Neural cell (in vitro differentiated cells): ENCODE measurements around the gene PACSIN2. TPM values are rescaled to one million over a fixed set of nuclear protein-coding genes. Genes with fewer than 3 reads are reported as not detected.

Source experiments
- H2AFZ ChIP-seq: fragments of 200-600, 300-800 bp; sonication (generic), shearing (Covaris generic); 2 replicates; pipeline ENCODE4 v1.6.0; 2014; ENCODE audit warnings: low read depth, mild to moderate bottlenecking, antibody characterized with exemption, low read length, moderate library complexity
- H3F3A ChIP-seq: fragments of 200-600 bp; shearing (Covaris generic); 2 replicates; pipeline ENCODE4 v1.6.1; 2016; ENCODE audit warnings: mild to moderate bottlenecking, moderate library complexity, mixed read lengths, antibody characterized with exemption, low read length; ENCODE audit not compliant: insufficient read depth, poor library complexity, severe bottlenecking
- H3K27ac ChIP-seq: fragments of 200-600, 300-800 bp; sonication (generic), shearing (Covaris generic); 2 replicates; pipeline ENCODE4 v1.5.1; 2014; ENCODE audit warnings: mild to moderate bottlenecking, low read length, moderate library complexity
- H3K27me3 ChIP-seq: fragments of 300-800, 200-600 bp; sonication (generic), shearing (Covaris generic); 2 replicates; pipeline ENCODE4 v1.6.0; 2014; ENCODE audit warnings: mild to moderate bottlenecking, low read depth, low read length, moderate library complexity; ENCODE audit not compliant: insufficient read depth
- H3K36me3 ChIP-seq: fragments of 300-800, 200-600 bp; sonication (generic), shearing (Covaris generic); 2 replicates; pipeline ENCODE4 v1.5.1; 2014; ENCODE audit warnings: mild to moderate bottlenecking, antibody characterized with exemption, low read length, moderate library complexity; ENCODE audit not compliant: insufficient read depth
- H3K4me2 ChIP-seq: fragments of 300-800, 200-600 bp; sonication (generic), shearing (Covaris generic); 2 replicates; pipeline ENCODE4 v1.6.0; 2014; ENCODE audit warnings: mild to moderate bottlenecking, low read length
- H3K4me3 ChIP-seq: fragments of 300-800, 200-600 bp; sonication (generic), shearing (Covaris generic); 2 replicates; pipeline ENCODE4 v1.5.1; 2014; ENCODE audit warnings: mild to moderate bottlenecking, low read length, moderate library complexity
- H3K79me2 ChIP-seq: fragments of 200-600 bp; shearing (Covaris generic); replicated peaks from 2 replicates; pipeline ENCODE4 v1.6.0; 2014; ENCODE audit warnings: mild to moderate bottlenecking, low read length, moderate library complexity; ENCODE audit not compliant: insufficient read depth
- H3K9ac ChIP-seq: fragments of 300-800, 200-600 bp; sonication (generic), shearing (Covaris generic); 2 replicates; pipeline ENCODE4 v1.6.1; 2016; ENCODE audit warnings: mild to moderate bottlenecking, low read length, mixed read lengths
- H3K9me2 ChIP-seq: fragments of 200-600 bp; shearing (Covaris generic); 2 replicates; pipeline ENCODE4 v1.6.1; 2016; ENCODE audit warnings: mild to moderate bottlenecking, low read length, mixed read lengths; ENCODE audit not compliant: insufficient read depth
- H3K9me3 ChIP-seq: fragments of 200-600, 300-800 bp; sonication (generic), shearing (Covaris generic); 2 replicates; pipeline ENCODE4 v1.6.1; 2016; ENCODE audit warnings: mild to moderate bottlenecking, mixed run types, low read length, moderate library complexity, mixed read lengths
- H4K20me1 ChIP-seq: fragments of 200-600 bp; shearing (Covaris generic); 2 replicates; pipeline ENCODE4 v1.6.1; 2016; ENCODE audit warnings: mild to moderate bottlenecking, mixed run types; ENCODE audit not compliant: insufficient read depth
- CTCF ChIP-seq: fragments of 450-650 bp; IDR thresholded peaks from 2 replicates; pipeline ENCODE4 v1.5.1; 2014; ENCODE audit warnings: antibody characterized with exemption, mild to moderate bottlenecking, moderate library complexity; ENCODE audit not compliant: poor library complexity, severe bottlenecking
- EZH2 ChIP-seq: fragments of 200-600, 300-800 bp; shearing (Covaris generic), sonication (generic); IDR thresholded peaks from 2 replicates; pipeline ENCODE4 v1.6.1; 2014; ENCODE audit warnings: antibody characterized with exemption, low read length, borderline replicate concordance, mild to moderate bottlenecking; ENCODE audit not compliant: insufficient read depth, poor library complexity, severe bottlenecking
- MXI1 ChIP-seq: fragments of 450-650 bp; conservative IDR thresholded peaks from 2 replicates; pipeline ENCODE4 v1.6.1; 2014; ENCODE audit warnings: antibody characterized with exemption, mild to moderate bottlenecking; ENCODE audit not compliant: poor library complexity, severe bottlenecking
- POLR2AphosphoS5 ChIP-seq: IDR thresholded peaks from 2 replicates; pipeline ENCODE4 v1.6.1; 2012
- RAD21 ChIP-seq: fragments of 450-650 bp; conservative IDR thresholded peaks from 2 replicates; pipeline ENCODE4 v1.6.1; 2014; ENCODE audit warnings: antibody characterized with exemption, mild to moderate bottlenecking, moderate library complexity
- REST ChIP-seq: IDR thresholded peaks from 2 replicates; pipeline ENCODE4 v1.6.1; 2012; ENCODE audit warnings: borderline replicate concordance
- polyA plus RNA-seq: library from polyadenylated mRNA; depleted of rRNA; stranded (reverse); fragments of >200 nt; gene quantifications from 2 replicates; pipeline ENCODE4 v1.2.3, GENCODE V29; 2014

Gene PACSIN2
- polyA plus RNA-seq, 1 donor from 2014 or later, result 47.2 TPM

- no peaks in the 10 kb centered on the region for H3K79me2 ChIP-seq
- H3K9me3 ChIP-seq, result no peaks in the 10 kb centered on the region
- no peaks in the 10 kb centered on the region for H4K20me1 ChIP-seq
- H3K27me3 ChIP-seq, result no peaks in the 10 kb centered on the region
- H3F3A ChIP-seq, result no peaks in the 10 kb centered on the region
- no peak overlapping the region for H3K4me3 ChIP-seq
- TF ChIP-seq MXI1 (no peak), CTCF (no peak), REST (no peak), EZH2 (no peak), RAD21 (no peak), POLR2AphosphoS5 (no peak)
- H3K4me2 ChIP-seq, result no peak overlapping the region
- no peak overlapping the region for H3K9ac ChIP-seq
- H3K9me2 ChIP-seq, result no peaks in the 10 kb centered on the region
- H3K27ac ChIP-seq, result no peak overlapping the region
- no peaks in the 10 kb centered on the region for H3K36me3 ChIP-seq
- no peak overlapping the region for H2AFZ ChIP-seq
Observed at GRCh38 chr22:42932857-42933484, 82.0 kb downstream of the PACSIN2 start.

- no peaks in the 10 kb centered on the region for H4K20me1 ChIP-seq
Observed at GRCh38 chr22:42932197-42932519, 82.8 kb downstream of the PACSIN2 start.

More at GRCh38 chr22:42932197-42932519, 82.8 kb downstream of the PACSIN2 start:
- H3F3A ChIP-seq, result no peaks in the 10 kb centered on the region
- no peak overlapping the region for H3K4me3 ChIP-seq
- no peak overlapping the region for H3K9ac ChIP-seq
- no peaks in the 10 kb centered on the region for H3K27me3 ChIP-seq
- no peaks in the 10 kb centered on the region for H3K36me3 ChIP-seq
- no peak overlapping the region for H2AFZ ChIP-seq
- no peaks in the 10 kb centered on the region for H3K9me3 ChIP-seq
- no peak overlapping the region for H3K4me2 ChIP-seq
- no peaks in the 10 kb centered on the region for H3K9me2 ChIP-seq
- no peak for TF ChIP-seq REST
- TF ChIP-seq RAD21, result no peak
- no peaks in the 10 kb centered on the region for H3K79me2 ChIP-seq
- H3K27ac ChIP-seq, result no peak overlapping the region
